GM18870 (cell line): ENCODE results near the gene CCDC92.

Experiments used
- ATAC-seq: cut with Tn5 transposase; IDR thresholded peaks from one replicate; pipeline ENCODE4 v1.9.1; 2021; ENCODE audit warnings: moderate library complexity; ENCODE audit not compliant: unreplicated experiment

The CCDC92 gene

DNA sequence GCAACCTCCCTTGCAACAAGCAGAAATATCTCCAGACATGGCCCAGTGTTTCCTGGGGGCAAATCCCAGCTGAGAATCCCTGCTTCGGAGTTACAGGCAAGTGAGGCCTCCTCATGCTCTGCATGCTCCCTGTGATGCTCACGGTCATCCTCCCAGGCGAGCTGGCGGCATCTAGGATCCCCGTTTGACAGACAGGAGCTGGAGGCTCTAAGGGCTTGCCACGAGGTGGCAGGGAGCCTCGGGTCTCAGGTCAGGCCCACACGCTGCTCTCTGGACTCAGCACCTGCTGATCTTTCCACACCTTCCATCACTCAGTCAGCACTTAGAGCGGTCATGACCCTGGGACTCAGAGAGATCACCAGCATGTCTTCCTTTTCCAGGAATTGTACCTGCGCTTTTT is 79.8 kb downstream of the CCDC92 start:
- ATAC-seq, result no peak

DNA sequence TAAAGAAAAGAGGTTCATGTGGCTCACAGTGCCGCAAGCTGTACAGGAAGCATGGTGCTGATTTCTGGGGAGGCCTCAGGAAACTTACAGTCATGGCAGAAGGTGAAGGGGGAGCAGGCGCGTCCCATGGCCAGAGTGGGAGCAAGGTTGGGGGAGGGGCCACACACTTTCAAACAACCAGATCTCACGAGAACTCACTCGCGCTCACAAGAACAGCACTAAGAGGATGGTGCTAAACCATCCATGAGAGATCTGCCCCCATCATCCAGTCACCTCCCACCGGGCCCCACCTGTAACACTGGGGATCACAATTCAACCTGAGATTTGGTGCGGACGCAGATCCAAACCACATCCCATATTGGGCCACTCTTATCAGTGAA is 80.5 kb downstream of the CCDC92 start:
- no peak for ATAC-seq

DNA sequence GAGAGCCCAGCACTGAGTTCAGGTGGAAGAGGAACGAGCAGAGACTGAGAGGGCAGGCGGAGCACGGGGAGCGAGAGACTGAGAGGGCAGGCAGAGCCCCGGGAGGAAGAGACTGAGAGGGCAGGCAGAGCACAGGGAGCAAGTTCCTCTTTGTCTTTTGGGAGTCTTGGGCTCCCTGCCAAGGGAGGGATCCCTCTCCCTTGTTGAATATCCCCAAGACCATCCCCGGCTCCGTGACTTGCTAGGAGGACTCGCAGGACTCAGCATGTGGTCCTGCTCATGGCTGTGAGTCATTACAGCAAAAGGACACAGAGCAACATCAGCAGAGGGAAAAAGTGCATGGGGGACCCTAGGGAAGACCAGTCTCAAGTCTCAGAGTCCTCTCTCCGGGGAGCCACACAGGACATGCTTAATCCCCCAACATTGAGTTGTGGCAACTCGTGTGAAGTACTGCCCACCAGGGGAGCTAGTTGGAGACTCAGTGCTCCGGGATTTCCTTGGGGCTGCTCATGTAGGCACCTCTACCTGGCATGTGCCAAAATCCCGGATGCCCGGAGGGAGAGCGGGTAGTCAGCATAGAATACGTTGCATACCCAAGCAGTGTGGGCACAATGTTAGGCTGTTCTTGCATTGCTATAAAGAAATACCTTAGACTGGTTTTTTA is 81.0 kb downstream of the CCDC92 start:
- no peak for ATAC-seq

DNA sequence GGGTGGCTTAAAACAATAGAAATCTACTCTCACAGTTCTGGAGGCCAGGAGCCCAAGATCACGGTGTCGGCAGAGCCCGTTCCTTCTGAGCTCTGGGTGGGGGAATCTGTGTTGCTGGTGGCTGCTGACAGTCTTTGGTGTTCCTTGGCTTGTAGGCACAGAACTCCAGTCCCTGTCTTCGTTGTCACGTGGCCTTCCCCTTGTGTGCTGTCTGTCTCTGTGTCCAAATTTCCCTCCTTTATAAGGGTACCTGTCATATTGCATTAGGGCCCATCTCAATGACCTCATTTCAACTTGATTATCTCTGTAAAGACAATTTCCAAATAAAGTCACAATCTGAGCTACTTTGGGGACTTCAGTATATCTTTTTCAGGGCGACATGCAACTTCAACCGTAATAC is 81.6 kb downstream of the CCDC92 start:
- ATAC-seq, result no peak

DNA sequence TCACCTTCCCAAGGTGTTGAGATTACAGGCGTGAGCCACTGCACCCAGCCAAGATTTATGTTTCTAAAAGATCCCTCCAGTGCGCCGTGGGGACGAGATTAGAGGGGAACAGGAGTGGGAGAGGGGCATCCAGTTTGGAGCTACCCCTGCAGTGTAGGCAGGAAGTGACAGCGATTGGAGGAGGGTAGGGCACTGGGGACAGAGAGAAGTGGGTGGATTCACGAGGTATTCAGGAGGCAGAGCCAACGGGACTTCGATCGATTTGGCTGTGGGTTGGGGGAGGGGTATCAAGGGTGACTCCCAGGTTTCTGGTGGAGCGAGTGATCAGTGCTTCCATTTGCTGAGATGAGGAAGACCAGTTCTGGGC is 82.1 kb downstream of the CCDC92 start:
- no peak for ATAC-seq

DNA sequence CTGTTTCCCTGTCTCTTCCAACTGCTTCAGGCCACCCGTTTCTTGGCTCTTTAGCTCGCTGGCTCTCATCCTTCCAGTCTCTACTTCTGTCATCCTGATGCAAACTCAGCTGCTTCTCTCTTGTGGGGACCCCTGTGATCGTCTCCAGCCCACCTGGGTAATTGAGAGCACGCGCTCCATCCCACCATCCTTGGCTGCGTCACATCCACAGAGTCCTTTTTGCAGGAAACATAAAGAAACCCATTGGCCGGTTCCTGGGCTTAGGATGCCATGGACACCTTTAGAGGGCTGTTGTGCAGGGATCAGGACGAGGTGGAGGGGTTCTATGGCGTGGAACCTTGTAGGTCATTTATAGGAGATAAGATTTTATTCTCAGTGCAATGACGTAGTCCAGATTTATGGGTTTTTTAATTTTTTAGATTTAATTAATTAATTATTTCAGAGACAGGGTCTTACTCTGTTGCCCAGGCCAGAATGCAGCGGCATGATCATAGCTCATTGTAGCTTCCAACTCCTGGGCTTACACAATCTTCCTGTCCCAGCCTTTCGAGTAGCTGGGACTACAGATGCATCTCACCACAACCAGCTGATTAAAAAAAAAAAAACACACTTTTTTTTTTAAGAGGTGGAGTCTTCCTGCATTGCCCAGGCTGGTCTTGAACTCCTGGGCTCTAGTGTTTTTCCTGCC is 82.6 kb downstream of the CCDC92 start:
- no peak for ATAC-seq

- ATAC-seq, result no peak
Measured at GRCh38 chr12:123888989-123889388, 83.6 kb downstream of the CCDC92 start.

DNA sequence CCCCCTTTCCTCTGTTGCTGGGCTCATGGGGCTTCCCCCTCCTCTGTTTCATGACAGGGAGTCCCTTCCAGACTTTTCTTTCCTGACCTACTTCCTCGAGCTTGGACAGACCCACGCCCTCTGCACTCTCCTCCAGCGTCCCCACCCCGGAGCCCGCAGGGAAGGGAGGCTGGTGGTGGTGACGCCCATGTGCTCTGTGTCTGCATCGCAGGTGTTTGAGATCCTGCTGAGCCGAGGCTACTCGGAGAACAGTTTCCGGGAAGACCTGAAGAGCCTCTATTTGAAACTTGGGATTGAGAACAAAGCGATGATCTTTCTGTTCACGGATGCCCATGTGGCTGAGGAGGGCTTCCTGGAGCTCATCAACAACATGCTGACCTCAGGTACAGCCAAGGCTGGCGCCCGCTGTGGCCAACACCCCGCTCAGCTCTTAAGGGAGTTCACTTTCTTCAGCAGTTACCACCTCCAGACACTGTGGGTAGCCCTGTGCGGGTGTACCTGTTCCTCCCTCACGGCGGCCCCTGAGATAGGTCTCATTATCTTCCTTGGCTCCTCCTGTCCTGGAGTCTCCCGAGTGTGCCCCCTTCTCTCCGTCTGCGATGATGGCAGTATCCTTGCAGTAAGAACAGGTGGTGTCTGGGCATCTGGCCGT is 85.6 kb downstream of the CCDC92 start:
- ATAC-seq, result no peak

DNA sequence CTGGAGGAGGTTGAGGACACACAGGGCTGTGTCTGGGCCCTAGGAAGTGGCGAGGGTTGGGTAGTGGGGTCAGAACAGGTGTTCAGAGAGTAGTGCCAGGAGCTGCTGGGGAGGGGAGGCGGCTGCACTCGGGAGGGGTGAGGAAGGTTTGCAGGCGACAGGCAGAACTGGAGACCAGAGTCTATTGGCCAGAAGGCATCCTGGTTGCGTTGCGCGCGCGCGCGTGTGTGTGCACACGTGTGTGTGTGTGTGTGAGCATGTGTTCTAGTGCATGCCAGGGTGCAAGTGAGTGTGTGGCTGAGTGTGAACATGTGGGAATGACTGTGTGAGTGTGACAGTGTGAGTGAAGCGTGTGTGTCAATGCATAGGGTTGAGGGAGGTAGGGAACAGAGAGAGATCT is 86.4 kb downstream of the CCDC92 start:
- ATAC-seq, result no peak
